Esophagus muscularis mucosa (tissue), 4 donors: ENCODE data around the gene TMEM135. TPM values are rescaled to one million over a fixed set of nuclear protein-coding genes. Genes with fewer than 3 reads are reported as not detected.
"Not testable (repeated sequence)": the region's sequence is repeated elsewhere in the genome, so short reads cannot be mapped to it uniquely, and the experiment has no call there.

Source experiments
- DNase-seq: peaks from one replicate; pipeline ENCODE4 v3.0.0-alpha.2; 2017; ENCODE audit errors: extremely low spot score
- H3K27ac ChIP-seq, 4 donors: fragments of 200-600 bp; sonication (generic); replicated peaks in 1 of 4; 1 replicate in 3 of 4; 2 replicates in 1 of 4; pipeline ENCODE4 v1.5.1; 2016 to 2019; ENCODE audit warnings: mild to moderate bottlenecking in 1 of 4
- H3K27me3 ChIP-seq, 4 donors: fragments of 200-600 bp; sonication (generic); one replicate each; pipeline versions ENCODE4 v1.5.1 to v1.6.0; 2016 to 2019
- H3K36me3 ChIP-seq, 4 donors: fragments of 200-600 bp; sonication (generic); one replicate each; pipeline ENCODE4 v1.5.1; 2016 to 2019
- H3K4me1 ChIP-seq, 4 donors: fragments of 200-600 bp; sonication (generic); one replicate each; pipeline ENCODE4 v1.5.1; 2016 to 2019
- H3K4me3 ChIP-seq, 4 donors: fragments of 200-600 bp; sonication (generic); 1 replicate in 2 of 4; 2 replicates in 2 of 4; pipeline ENCODE4 v1.5.1; 2016 to 2019; ENCODE audit warnings: mild to moderate bottlenecking in 4 of 4, moderate library complexity in 1 of 4
- H3K9me3 ChIP-seq, 4 donors: fragments of 200-600 bp; sonication (generic); 1 replicate in 3 of 4; 2 replicates in 1 of 4; pipeline ENCODE4 v1.5.1; 2016 to 2019
- EP300 ChIP-seq: sonication (generic); formaldehyde crosslinking; IDR thresholded peaks from one replicate; pipeline ENCODE4 v1.6.1; 2017; ENCODE audit warnings: antibody characterized with exemption
- POLR2A ChIP-seq: fragments of 450-650 bp; IDR thresholded peaks from one replicate; pipeline ENCODE4 v1.6.1; 2017; ENCODE audit warnings: antibody characterized with exemption, moderate library complexity, mild to moderate bottlenecking, low read depth
- POLR2AphosphoS5 ChIP-seq, 2 donors: sonication (generic); formaldehyde crosslinking; IDR thresholded peaks; one replicate each; pipeline ENCODE4 v1.6.1; 2017; ENCODE audit warnings: antibody characterized with exemption in 2 of 2
- WGBS: methylation state at CpG from one replicate; pipeline ENCODE4 v1.1.5; 2018; 5-methylcytosine and 5-hydroxymethylcytosine counted together
- intact Hi-C: fragments of 100-400 bp; cut with DNase I; formaldehyde crosslinking; loops from one replicate; pipeline ENCODE4 v1.15.1; 2023
- total RNA-seq, 4 donors: library from RNA; depleted of rRNA; stranded (reverse); fragments of >200 nt; gene quantifications; one replicate each; pipeline versions ENCODE4 v1.1.0 to v1.2.1, GENCODE V29; 2016
- TF ChIP-seq, protein P1 (sequence below), 3 experiments: fragments of 200-600 bp in 2 of 3; fragments of 450-650 bp in 1 of 3; sonication (generic) in 2 of 3; IDR thresholded peaks; one replicate each; pipeline ENCODE4 v1.5.1; 2017 to 2019; ENCODE audit warnings: antibody characterized with exemption in 3 of 3, mild to moderate bottlenecking in 2 of 3, moderate library complexity in 1 of 3

The TMEM135 gene
- total RNA-seq, 4 donors from 2014 or later = 11.6 to 19.5 (median 14.9) TPM

DNA sequence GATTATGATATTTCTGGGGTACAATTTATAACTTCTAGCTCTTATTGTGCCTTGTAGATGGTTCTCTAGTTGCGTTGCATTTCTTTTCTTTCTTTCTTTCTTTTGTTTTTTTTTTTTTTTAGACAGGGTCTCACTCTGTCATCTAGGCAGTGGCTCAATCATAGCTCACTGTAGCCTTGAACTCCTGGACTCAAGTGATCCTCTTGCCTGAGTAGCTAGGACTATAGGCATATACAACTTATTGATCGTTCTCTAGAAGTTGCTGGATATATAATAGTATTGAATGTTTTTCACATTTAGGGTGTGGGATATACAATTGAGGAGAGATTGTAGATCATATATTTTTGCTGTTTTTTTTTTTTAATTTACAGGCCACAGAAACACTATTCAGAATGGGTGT is 119.2 kb downstream of the TMEM135 start:
- no peak for TF ChIP-seq POLR2AphosphoS5 (IDR thresholded peaks at IDR 0.05)
- no peak for TF ChIP-seq EP300
- no peak for TF ChIP-seq POLR2A
- TF ChIP-seq, protein P1, sequence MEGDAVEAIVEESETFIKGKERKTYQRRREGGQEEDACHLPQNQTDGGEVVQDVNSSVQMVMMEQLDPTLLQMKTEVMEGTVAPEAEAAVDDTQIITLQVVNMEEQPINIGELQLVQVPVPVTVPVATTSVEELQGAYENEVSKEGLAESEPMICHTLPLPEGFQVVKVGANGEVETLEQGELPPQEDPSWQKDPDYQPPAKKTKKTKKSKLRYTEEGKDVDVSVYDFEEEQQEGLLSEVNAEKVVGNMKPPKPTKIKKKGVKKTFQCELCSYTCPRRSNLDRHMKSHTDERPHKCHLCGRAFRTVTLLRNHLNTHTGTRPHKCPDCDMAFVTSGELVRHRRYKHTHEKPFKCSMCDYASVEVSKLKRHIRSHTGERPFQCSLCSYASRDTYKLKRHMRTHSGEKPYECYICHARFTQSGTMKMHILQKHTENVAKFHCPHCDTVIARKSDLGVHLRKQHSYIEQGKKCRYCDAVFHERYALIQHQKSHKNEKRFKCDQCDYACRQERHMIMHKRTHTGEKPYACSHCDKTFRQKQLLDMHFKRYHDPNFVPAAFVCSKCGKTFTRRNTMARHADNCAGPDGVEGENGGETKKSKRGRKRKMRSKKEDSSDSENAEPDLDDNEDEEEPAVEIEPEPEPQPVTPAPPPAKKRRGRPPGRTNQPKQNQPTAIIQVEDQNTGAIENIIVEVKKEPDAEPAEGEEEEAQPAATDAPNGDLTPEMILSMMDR (IDR thresholded peaks at IDR 0.05) = no peak
- Histone ChIP-seq H3K4me3 (no peak overlapping the region), H3K9me3 (no peaks in the 10 kb centered on the region), H3K36me3 (no peaks in the 10 kb centered on the region), H3K27ac (no peak overlapping the region), H3K27me3 (no peaks in the 10 kb centered on the region), H3K4me1 (peaks cover 0 to 6% (median 3%) of the 10 kb centered on the region in 4 donors)
- 100% methylated on average over 2 of the region's 2 CpGs for WGBS
- no peak for DNase-seq
- intact Hi-C loops = no loop called here

DNA sequence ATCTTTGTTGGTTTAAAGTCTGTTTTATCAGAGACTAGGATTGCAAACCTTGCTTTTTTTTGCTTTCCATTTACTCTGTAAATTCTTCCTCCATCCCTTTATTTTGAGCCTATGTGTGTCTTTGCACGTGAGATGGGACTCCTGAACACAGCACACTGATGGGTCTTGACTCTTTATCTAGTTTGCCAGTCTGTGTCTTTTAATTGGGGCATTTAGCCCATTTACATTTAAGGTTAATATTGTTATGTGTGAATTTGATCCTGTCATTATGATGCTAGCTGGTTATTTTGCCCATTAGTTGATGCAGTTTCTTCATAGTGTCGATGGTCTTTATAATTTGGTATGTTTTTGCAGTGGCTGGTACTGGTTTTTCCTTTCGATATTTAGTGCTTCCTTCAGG is 131.3 kb downstream of the TMEM135 start:
- peaks cover 0 to 11% (median 5%) of the 10 kb centered on the region in 4 donors for H3K9me3 ChIP-seq
- H3K36me3 ChIP-seq, H3K4me3 ChIP-seq, H3K27me3 ChIP-seq, DNase-seq, intact Hi-C loops, H3K27ac ChIP-seq: not testable (repeated sequence)
- H3K4me1 ChIP-seq = peaks cover 9 to 13% (median 10%) of the 10 kb centered on the region in 4 donors
- WGBS = 96% methylated on average over 3 of the region's 3 CpGs

DNA sequence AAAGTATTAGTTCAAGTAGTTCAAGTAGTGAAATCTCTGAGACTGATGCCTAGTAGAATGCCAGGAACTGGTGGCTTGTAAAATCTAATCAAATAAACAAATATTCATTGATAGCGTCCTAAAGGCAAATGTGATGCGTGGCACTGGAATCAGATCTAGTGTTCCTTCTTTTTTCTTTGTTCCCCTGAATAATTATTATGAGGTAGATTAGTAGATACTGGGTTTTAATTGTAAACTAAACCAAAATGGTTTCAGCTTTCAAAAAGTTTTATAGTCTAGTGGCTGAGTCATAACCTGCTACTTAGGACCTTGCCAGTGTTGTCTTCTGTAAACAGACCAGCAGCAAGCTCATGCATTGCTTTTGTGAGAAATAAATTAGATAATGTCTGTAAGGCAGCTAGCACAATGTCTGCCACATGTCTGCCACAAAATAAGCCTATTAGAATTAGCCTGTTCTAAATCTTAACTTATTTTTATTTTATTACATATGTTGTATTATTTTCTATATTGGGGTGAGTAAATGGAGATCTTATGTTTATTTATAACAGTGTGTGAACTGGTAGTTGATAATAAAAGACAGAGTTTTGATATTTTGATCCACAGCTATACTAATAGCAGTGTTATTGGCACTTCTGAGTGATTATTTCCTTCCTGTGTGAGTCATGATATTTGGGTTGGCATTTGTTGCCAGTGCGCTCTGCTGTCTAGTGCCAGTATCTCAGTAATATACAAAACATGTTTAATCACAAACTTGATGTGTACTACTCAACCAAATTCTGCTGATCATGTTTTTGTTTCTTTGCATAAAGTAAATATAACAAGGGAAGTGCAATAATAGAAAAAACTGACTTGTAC is 135.7 kb downstream of the TMEM135 start:
- intact Hi-C loops = no loop called here
- WGBS = 87% methylated on average over 3 of the region's 3 CpGs

DNA sequence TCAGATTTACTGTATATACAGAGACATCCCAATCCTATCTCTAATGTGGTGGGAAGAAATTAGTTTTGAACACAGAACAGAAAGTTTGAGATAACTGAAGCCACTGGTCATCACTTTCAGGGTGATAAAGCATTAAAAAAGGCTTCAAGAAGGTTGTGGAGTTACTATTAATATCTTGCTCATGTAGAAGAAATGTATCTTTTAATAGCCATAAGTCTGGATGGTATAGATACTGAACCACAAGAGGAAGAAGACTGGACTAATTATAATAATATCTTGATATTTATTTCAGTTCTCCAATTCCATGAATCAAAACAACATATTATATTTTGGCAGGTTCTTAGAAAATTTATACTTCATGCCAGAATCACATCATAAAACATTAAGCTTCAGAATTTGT is 137.1 kb downstream of the TMEM135 start:
- no peaks in the 10 kb centered on the region for H3K9me3 ChIP-seq
- no peak overlapping the region for H3K27ac ChIP-seq
- peaks cover 9 to 18% (median 13%) of the 10 kb centered on the region in 4 donors for H3K4me1 ChIP-seq
- TF ChIP-seq, protein P1 (IDR thresholded peaks at IDR 0.05) = no peak
- TF ChIP-seq POLR2AphosphoS5 (IDR thresholded peaks at IDR 0.05) = no peak
- no peak for TF ChIP-seq EP300
- TF ChIP-seq POLR2A = no peak
- no peak for DNase-seq
- intact Hi-C loops = no loop called here
- no peak overlapping the region for H3K4me3 ChIP-seq
- H3K36me3 ChIP-seq = no peaks in the 10 kb centered on the region
- no peaks in the 10 kb centered on the region for H3K27me3 ChIP-seq

More for the DNA sequence above, 135.7 kb downstream of the TMEM135 start:
- Histone ChIP-seq H3K4me3 (no peak overlapping the region), H3K27ac (no peak overlapping the region), H3K4me1 (peaks cover 9 to 18% (median 13%) of the 10 kb centered on the region in 4 donors), H3K36me3 (no peaks in the 10 kb centered on the region), H3K27me3 (no peaks in the 10 kb centered on the region), H3K9me3 (peaks cover 0 to 6% (median 2%) of the 10 kb centered on the region in 4 donors)
- no peak for TF ChIP-seq POLR2A
- TF ChIP-seq, protein P1 (IDR thresholded peaks at IDR 0.05) = no peak
- no peak for TF ChIP-seq EP300
- TF ChIP-seq POLR2AphosphoS5 (IDR thresholded peaks at IDR 0.05) = no peak
- DNase-seq = no peak

DNA sequence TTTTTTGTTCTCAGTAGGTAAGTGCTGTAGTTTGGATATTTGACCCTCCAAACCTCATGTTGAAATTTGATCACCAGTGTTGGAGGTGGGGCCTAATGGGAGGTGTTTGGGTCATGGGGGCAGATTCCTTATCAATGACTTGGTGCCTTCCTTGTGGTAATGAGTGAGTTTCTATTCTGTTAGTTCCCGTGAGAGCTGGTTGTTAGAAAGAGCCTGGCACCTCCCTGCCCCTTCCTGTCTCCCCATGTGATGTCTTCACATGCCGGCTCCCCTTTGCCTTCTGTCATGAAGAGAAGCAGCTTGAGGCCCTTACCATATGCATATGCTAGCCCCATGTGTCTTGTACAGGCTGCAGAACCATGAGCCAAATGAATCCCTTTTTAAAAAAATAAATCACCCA is 138.3 kb downstream of the TMEM135 start:
- Histone ChIP-seq H3K9me3 (no peaks in the 10 kb centered on the region), H3K27ac (no peak overlapping the region), H3K27me3 (no peaks in the 10 kb centered on the region), H3K4me1 (peaks cover 15 to 18% (median 17%) of the 10 kb centered on the region in 4 donors), H3K4me3 (no peak overlapping the region), H3K36me3 (no peaks in the 10 kb centered on the region)
- 94% methylated on average over 2 of the region's 2 CpGs for WGBS
- no peak for TF ChIP-seq POLR2A
- no peak for TF ChIP-seq POLR2AphosphoS5 (IDR thresholded peaks at IDR 0.05)
- TF ChIP-seq, protein P1 (IDR thresholded peaks at IDR 0.05) = no peak
- no peak for TF ChIP-seq EP300
- DNase-seq = no peak
- intact Hi-C loops = no loop called here
